Measurements from ENCODE around the gene UXT. TPM values are rescaled to one million over a fixed set of nuclear protein-coding genes. Genes with fewer than 3 reads are reported as not detected.
"Not testable (repeated sequence)": the region's sequence is repeated elsewhere in the genome, so short reads cannot be mapped to it uniquely, and the experiment has no call there.

UXT gene
- total RNA-seq (2014; rRNA removed; shearing (Covaris generic)) = 154 and 183 TPM in 2 replicates

- DNase-seq (ENCODE audit: low spot score) = peak; percentile 91
Observed at GRCh38 chrX:47658684-47659420, at the start of gene UXT. Gene UXT, minus strand, starts transcription at chrX:47659180. Its CDS starts 253 bp downstream, at chrX:47658927.

- no peak for DNase-seq (ENCODE audit: low spot score)
Observed at GRCh38 chrX:47707031-47707780, 48.2 kb upstream of the UXT start.

GRCh38 chrX:47706575-47706974, 47.6 kb upstream of the UXT start:
- DNase-seq (ENCODE audit: low spot score) = no peak

DNA sequence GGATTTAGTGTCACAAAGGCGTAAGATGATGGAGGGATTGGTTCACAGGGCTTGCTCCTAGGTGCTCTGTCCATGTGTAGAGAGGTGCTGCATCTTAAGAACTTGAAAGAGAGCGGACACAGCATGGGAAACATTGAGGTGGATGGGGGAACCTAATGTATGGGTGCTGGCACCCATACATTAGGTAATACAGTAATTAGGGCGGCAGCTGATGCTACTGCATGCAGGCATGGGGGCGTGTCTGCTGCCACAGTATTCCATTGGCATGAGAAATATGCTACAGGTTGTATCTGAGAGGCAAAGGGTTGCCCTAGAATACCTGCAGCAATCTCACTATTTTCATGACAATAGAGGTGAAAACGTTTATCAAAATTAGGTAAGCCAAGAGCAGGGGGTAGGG, 45.8 kb upstream of the UXT start:
- no peak for DNase-seq (ENCODE audit: low spot score)

DNA sequence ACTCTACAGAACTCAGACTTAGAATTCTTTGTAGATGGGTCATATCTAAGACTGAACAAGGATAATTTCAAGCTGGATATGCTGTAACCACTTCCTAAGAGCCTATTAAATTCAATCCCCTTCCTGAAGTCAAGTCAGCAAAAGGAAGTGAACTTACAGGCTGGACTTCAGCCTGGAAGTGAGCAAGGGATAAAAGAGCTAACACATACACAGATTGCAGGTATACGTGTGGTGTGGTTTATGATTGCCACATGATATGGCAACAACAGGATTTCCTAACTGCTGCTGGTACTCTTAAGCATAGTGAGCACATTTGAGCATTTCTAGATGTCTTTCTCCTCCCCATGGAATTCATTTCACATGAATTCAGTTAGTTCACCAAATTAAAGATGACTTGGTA, 38.2 kb upstream of the UXT start:
- DNase-seq (ENCODE audit: low spot score) = no peak

- DNase-seq (ENCODE audit: low spot score) = no peak
Observed at GRCh38 chrX:47690175-47690574, 31.2 kb upstream of the UXT start.

- no peak for DNase-seq (ENCODE audit: low spot score)
Observed at GRCh38 chrX:47687263-47687662, 28.3 kb upstream of the UXT start.

- DNase-seq (ENCODE audit: low spot score) = no peak
Observed at GRCh38 chrX:47683829-47684205, 24.8 kb upstream of the UXT start.

GRCh38 chrX:47683184-47683828, 24.3 kb upstream of the UXT start:
- no peak for DNase-seq (ENCODE audit: low spot score)

DNA sequence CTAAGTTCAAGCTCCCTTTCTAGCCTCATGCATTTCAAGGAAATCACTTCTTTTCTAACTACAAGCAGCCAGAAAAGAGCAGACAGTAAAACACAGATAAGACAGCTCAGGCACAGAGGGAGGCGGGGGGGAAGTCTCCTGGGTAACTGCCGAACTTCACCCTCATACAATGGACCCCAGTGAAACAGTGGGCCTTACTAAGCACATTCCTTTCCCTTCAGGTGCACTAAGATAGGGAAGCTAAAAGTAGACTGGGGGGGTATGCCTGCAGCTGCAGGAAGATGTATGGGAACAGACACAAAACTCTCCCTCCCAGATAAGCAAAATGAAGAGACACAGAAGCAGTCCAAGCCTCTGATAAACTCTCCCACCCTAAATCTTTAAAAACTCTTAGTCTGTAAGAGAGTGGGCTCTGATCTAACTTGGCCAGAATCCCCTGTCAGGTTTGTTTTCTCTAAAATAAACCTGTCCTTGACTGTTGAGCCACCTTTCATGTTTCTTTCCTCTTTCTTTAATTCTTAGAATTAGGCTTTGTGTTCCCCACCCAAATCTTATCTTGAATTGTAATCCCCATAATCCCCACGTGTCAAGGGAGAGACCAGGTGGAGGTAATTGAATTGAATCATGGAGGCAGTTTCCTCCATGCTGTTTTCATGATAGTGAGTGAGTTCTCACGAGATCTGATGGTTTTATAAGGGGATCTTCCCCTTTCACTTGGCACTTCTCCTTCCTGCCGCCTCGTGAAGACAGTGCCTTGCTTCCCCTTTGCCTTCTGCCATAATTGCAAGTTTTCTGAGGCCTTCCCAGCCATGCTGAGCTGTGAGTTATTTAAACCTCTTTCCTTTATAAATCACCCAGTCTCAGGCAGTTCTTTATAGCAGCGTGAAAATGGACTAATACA, 17.2 kb upstream of the UXT start:
- not testable (repeated sequence) for DNase-seq (ENCODE audit: low spot score)

DNA sequence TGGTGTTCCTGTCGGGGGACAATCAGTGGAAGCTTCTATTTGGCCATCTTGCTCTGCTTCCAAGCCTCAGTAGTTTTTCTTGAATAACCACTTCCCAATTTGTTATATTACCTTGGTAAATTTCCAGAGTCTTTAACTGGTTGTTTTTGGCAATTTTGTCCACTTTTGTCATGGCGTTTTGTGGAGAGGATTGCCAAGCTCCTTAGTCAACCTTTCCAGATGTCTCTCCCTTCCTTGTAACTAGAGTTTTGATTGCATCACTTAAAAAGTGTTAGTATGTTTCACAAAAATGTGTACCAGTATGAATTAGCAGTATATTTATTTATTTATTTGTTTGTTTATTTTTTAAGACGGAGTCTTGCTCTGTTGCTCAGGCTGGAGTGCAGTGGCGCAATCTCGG, 15.8 kb upstream of the UXT start:
- DNase-seq (ENCODE audit: low spot score) = no peak

GRCh38 chrX:47665797-47666196, 6.8 kb upstream of the UXT start:
- not testable (repeated sequence) for DNase-seq (ENCODE audit: low spot score)

- no peak for DNase-seq (ENCODE audit: low spot score)
Observed at GRCh38 chrX:47664737-47665136, 5.8 kb upstream of the UXT start.

GRCh38 chrX:47662144-47662657, 3.2 kb upstream of the UXT start:
- peak; percentile 83 for DNase-seq (ENCODE audit: low spot score)

- no peak for DNase-seq (ENCODE audit: low spot score)
Observed at GRCh38 chrX:47661539-47661938, 2.6 kb upstream of the UXT start.

DNA sequence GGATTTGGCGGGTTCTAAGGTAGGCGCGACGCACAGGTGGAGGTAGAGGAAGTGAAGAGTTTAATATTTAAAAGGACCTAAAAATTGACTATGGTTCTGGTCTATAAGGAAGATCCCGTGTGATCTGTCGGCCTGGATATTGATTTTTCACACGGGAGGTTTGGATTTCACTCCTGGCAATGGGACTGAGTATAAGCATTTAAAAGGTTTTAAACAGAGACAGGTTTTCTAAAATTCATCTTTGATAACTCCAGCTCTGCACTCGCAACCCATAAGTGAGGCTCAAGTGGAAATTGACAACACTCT, 394 bp upstream of the UXT start:
- DNase-seq (ENCODE audit: low spot score) = no peak

DNA sequence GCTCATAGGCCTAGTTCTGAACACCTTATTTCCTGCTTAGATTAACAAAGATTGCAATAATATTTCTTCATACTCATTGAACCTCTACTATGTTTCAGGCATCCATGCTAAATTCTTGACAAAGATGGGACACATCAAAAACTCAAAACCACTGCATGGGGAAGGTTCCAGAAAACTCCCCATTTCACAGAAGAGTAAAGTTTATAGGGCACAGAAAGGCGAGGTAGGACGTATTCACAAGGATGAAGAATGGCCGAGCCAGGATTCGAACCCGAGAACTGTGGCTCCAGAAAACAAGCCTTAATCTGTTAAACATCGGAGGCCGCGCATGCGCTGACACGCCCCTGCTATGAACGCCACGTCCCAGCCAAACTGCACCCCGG, 688 bp downstream of the UXT start:
- no peak for DNase-seq (ENCODE audit: low spot score)

GRCh38 chrX:47651043-47651905, 7.7 kb downstream of the UXT start:
- DNase-seq (ENCODE audit: low spot score) = no peak

DNA sequence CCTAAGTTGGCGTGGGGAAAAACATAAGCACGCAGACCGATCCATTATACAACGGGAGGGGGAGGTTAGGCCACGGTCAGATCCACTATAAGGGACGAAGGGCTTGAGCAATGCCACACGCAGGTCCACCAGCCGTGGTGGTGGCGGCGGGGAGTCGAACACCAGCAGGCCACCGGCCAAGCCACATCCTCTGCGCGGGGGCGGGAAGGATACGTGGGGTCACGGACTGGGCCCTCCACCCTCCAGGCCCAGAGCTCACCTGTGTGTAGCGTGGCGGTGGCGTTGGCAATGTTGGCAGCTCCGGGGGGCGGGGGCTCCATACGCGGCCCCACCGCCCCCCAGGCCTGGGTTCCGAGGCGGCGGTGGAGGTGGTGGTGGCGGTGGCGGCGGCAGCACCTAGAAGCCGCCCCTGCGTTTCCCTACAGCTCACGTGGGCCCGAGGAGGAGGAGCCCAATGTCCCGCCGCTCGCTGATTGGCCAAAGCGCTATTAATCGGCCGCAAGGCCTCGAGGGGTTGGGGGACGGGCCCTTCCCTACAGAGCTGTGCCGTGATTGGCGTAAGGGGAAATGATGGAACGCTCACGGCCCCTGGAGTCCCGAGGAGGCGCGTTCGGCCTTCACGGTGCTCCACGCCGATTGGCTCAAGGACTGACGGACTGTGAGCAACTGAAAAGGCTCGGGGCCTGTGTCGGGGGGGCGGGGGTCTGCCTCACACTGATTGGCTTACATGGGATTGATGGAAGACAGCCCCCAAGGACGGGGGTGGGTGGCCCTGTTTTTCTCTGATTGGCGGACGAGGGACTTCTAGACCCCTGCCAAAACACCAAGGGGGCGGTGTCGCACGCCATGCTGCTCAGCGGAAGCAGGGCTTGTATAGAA, 8.6 kb downstream of the UXT start, which contains the start of gene ELK1:
TSS of gene ELK1 (minus strand) at position 400 of the 879 bp plus-strand sequence. CDS start 9,122 bp downstream, outside the sequence.
- peak; percentile 94 for DNase-seq (ENCODE audit: low spot score)

- no peak for DNase-seq (ENCODE audit: low spot score)
Observed at GRCh38 chrX:47649781-47650163, 9.2 kb downstream of the UXT start.
